CD4-positive, alpha-beta memory T cell (primary cell): Measurements from ENCODE around the gene MCM3AP. TPM values are rescaled to one million over a fixed set of nuclear protein-coding genes. Genes with fewer than 3 reads are reported as not detected.
A peak's percentile ranks its signal among the peaks of the same experiment; 100 is the strongest.
"Not testable (repeated sequence)": the region's sequence is repeated elsewhere in the genome, so short reads cannot be mapped to it uniquely, and the experiment has no call there.

Source experiments
- CTCF ChIA-PET: fragments of 350-600 bp; sonication (Branson Sonifier 250); formaldehyde crosslinking; loops from one replicate; lab custom pipeline; 2021; ENCODE audit warnings: inconsistent platforms; ENCODE audit not compliant: partially characterized antibody; lab: Charles Lee
- POLR2A ChIA-PET: fragments of 350-600 bp; sonication (Branson Sonifier 250); formaldehyde crosslinking; loops from one replicate; lab custom pipeline; 2021; ENCODE audit not compliant: partially characterized antibody; lab: Charles Lee
- DNase-seq, 5 donors: peaks; one replicate each; pipeline versions ENCODE4 v3.0.0 to v3.0.0-alpha.2; 2020 to 2022; ENCODE audit warnings: mixed read lengths in 1 of 5
- H3K27ac ChIP-seq: one replicate; pipeline ENCODE4 v1.7.0; 2013; ENCODE audit warnings: low read depth, low read length
- H3K27me3 ChIP-seq: 2 replicates; pipeline ENCODE4 v1.7.0; 2013; ENCODE audit warnings: mild to moderate bottlenecking, low read length, moderate library complexity; ENCODE audit not compliant: insufficient read depth
- H3K36me3 ChIP-seq: 2 replicates; pipeline ENCODE4 v1.7.0; 2013; ENCODE audit warnings: mild to moderate bottlenecking, low read length, moderate library complexity; ENCODE audit not compliant: insufficient read depth
- H3K4me1 ChIP-seq: 2 replicates; pipeline ENCODE4 v1.7.0; 2013; ENCODE audit warnings: mild to moderate bottlenecking, low read length, moderate library complexity; ENCODE audit not compliant: insufficient read depth
- H3K4me3 ChIP-seq, 2 donors: one replicate each; pipeline ENCODE4 v1.7.0; 2013; ENCODE audit warnings: low read length in 2 of 2, mild to moderate bottlenecking in 1 of 2
- H3K9me3 ChIP-seq, 2 donors: one replicate each; pipeline ENCODE4 v1.7.0; 2013; ENCODE audit warnings: low read length in 2 of 2, control low read depth in 1 of 2; ENCODE audit not compliant: control insufficient read depth in 1 of 2
- H3K27ac Mint-ChIP-seq, 7 donors: one replicate each; pipeline ENCODE4 v1.8.0; 2020 to 2021; ENCODE audit warnings: mixed read lengths in 7 of 7, mild to moderate bottlenecking in 6 of 7, inconsistent platforms in 3 of 7, moderate library complexity in 3 of 7
- H3K27me3 Mint-ChIP-seq, 2 donors: one replicate each; pipeline ENCODE4 v1.8.0; 2020 to 2021; ENCODE audit warnings: mixed read lengths in 2 of 2
- H3K36me3 Mint-ChIP-seq, 2 donors: one replicate each; pipeline ENCODE4 v1.8.0; 2020 to 2021; ENCODE audit warnings: mixed read lengths in 2 of 2, inconsistent platforms in 1 of 2, mild to moderate bottlenecking in 1 of 2
- H3K4me1 Mint-ChIP-seq, 4 donors: one replicate each; pipeline ENCODE4 v1.8.0; 2020 to 2021; ENCODE audit warnings: mixed read lengths in 4 of 4, mild to moderate bottlenecking in 1 of 4
- H3K4me3 Mint-ChIP-seq, 8 donors: one replicate each; pipeline ENCODE4 v1.8.0; 2020 to 2021; ENCODE audit warnings: mixed read lengths in 8 of 8, mild to moderate bottlenecking in 7 of 8, moderate library complexity in 6 of 8, inconsistent platforms in 3 of 8
- H3K9me3 Mint-ChIP-seq, 8 donors: one replicate each; pipeline ENCODE4 v1.8.0; 2020 to 2021; ENCODE audit warnings: mixed read lengths in 8 of 8, mild to moderate bottlenecking in 5 of 8, inconsistent platforms in 3 of 8, moderate library complexity in 1 of 8
- intact Hi-C: fragments of 100-400 bp; cut with micrococcal nuclease; formaldehyde crosslinking; loops from one replicate; pipeline ENCODE4 v1.15.1; 2023
- polyA plus RNA-seq, 2 donors: library from polyadenylated mRNA; unstranded; fragments of 300-500 nt; fragmentation: Illumina TruSeq; gene quantifications; one replicate each; pipeline ENCODE4 v1.2.3, GENCODE V29; 2021
- total RNA-seq, 2 experiments: library from RNA; stranded (reverse); gene quantifications; one replicate each; pipeline ENCODE4 v1.2.3, GENCODE V29; 2021

The MCM3AP gene
- total and polyA plus RNA-seq, 4 experiments from 2014 or later, result 14.9 to 168 (median 100) TPM

DNA sequence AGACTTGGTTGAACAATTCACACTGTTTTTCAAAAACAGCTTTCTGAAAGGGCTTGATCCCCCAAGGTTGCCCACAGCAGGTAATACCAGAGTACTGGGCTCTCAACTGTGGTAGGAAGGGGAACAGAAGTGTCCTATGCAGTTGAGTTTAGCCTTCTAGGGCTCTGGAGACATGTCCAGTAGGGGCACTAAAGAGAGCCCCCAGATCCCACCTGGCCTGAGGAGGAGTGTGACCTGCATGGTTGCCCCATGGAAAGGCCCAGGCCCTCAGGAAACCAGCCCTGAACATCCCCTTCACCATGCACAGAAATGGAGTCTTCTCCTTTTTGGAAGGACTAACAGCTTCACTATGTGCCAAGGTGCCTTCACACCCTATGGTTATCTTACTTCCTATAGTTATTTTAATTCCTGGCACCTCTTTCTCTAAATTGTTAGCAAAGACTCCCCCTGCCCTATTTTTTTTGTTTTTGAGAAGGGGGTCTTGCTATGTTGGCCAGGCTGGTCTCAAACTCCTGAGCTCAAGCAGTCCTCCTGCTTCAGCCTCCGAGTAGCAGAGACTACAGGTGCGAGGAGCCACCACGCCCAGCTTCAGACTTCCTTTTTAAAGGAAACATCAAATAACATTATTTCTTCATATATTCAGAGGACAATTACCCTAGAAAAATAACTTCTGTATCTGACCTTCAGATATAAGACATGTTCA lies 40.0 kb downstream of the MCM3AP start:
- Histone ChIP-seq H3K36me3 (peaks cover 61% of the 10 kb centered on the region), H3K27me3 (no peaks in the 10 kb centered on the region), H3K4me3 (no peak overlapping the region), H3K4me1 (peaks cover 5% of the 10 kb centered on the region), H3K9me3 (no peaks in the 10 kb centered on the region), H3K27ac (no peak overlapping the region)
- H3K27ac Mint-ChIP-seq, result peak overlapping the region in 2 of 7 donors; percentile 23 to 46
- peaks cover 4 to 11% (median 7%) of the 10 kb centered on the region in 4 donors for H3K4me1 Mint-ChIP-seq
- ChIA-PET POLR2A (no interaction called here), CTCF (no interaction called here)
- no peaks in the 10 kb centered on the region for H3K27me3 Mint-ChIP-seq
- H3K36me3 Mint-ChIP-seq, result peaks cover 54 to 81% of the 10 kb centered on the region in 2 donors
- DNase-seq, result no peak
- H3K9me3 Mint-ChIP-seq, result peaks cover 0 to 2% (median 0%) of the 10 kb centered on the region in 8 donors
- intact Hi-C loops, result no loop called here
- no peak overlapping the region for H3K4me3 Mint-ChIP-seq

DNA sequence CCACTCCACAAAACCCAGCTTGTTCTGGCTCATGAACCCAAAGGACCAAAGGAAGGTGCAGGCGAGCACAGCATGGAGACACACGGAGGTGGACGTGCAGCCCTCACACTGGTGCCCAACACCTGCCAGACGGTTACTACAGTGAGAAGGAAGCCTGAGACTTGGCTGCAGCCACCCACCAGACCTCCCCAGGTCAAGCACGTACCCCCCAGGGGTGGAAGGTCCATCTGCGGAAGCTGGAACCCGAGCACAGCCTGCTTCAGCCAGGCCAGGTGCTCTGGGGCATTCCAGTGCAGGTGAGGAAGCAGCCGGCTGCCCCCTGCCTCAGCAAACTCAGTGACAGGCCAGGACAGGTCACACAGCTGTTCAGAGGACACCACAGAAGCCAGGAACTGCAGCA lies 40.8 kb downstream of the MCM3AP start:
- no peak for DNase-seq
- intact Hi-C loops, result no loop called here

DNA sequence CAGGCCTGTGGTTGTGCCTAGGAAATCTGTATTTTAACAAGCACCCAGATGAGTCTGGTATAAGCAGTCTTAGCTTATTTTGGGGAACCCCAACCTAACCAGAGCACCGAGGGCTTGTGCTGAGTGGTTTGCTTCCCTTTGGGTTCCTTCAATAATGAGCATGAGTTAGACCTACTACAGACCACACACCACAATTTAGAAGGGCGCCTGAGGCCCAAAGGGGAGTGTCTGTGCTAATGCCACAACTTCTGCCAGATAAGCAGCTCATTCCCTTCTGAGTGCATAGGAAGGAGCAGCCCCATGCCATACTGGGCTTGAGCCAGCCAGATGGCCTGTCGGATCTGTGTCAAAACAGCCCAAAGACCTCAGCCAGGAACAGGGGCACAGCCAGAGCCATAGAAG lies 41.5 kb downstream of the MCM3AP start:
- no peak overlapping the region for H3K4me3 Mint-ChIP-seq
- H3K4me3 ChIP-seq, result no peak overlapping the region
- H3K27ac Mint-ChIP-seq, result peak overlapping the region in 1 of 7 donors; percentile 46
- no peaks in the 10 kb centered on the region for H3K27me3 Mint-ChIP-seq
- H3K9me3 Mint-ChIP-seq, result peaks cover 0 to 2% (median 0%) of the 10 kb centered on the region in 8 donors
- CTCF ChIA-PET, result no interaction called here
- H3K27me3 ChIP-seq, result no peaks in the 10 kb centered on the region
- no peak for DNase-seq
- peaks cover 58 to 82% of the 10 kb centered on the region in 2 donors for H3K36me3 Mint-ChIP-seq
- H3K4me1 Mint-ChIP-seq, result peaks cover 0 to 5% (median 2%) of the 10 kb centered on the region in 4 donors
- peaks cover 75% of the 10 kb centered on the region for H3K36me3 ChIP-seq
- POLR2A ChIA-PET, result interaction anchor here (1.2 kb wide), 1 partner anchor 100 kb away, joined by 4 read pairs; no protein-coding TSS in a partner anchor
- H3K27ac ChIP-seq, result no peak overlapping the region
- H3K9me3 ChIP-seq, result no peaks in the 10 kb centered on the region
- intact Hi-C loops, result no loop called here
- H3K4me1 ChIP-seq, result no peaks in the 10 kb centered on the region

More for the DNA sequence above, 40.8 kb downstream of the MCM3AP start:
- peak overlapping the region in 1 of 7 donors; percentile 54 for H3K27ac Mint-ChIP-seq
- H3K4me3 Mint-ChIP-seq, result no peak overlapping the region
- H3K27me3 Mint-ChIP-seq, result no peaks in the 10 kb centered on the region
- Histone ChIP-seq H3K4me3 (no peak overlapping the region), H3K9me3 (no peaks in the 10 kb centered on the region), H3K27ac (no peak overlapping the region), H3K36me3 (peaks cover 69% of the 10 kb centered on the region), H3K4me1 (no peaks in the 10 kb centered on the region), H3K27me3 (no peaks in the 10 kb centered on the region)
- peaks cover 0 to 5% (median 2%) of the 10 kb centered on the region in 4 donors for H3K4me1 Mint-ChIP-seq
- peaks cover 0 to 2% (median 0%) of the 10 kb centered on the region in 8 donors for H3K9me3 Mint-ChIP-seq
- CTCF ChIA-PET, result no interaction called here
- POLR2A ChIA-PET, result interaction anchor here (1.2 kb wide), 1 partner anchor 101 kb away, joined by 4 read pairs; no protein-coding TSS in a partner anchor
- H3K36me3 Mint-ChIP-seq, result peaks cover 54 to 81% of the 10 kb centered on the region in 2 donors

DNA sequence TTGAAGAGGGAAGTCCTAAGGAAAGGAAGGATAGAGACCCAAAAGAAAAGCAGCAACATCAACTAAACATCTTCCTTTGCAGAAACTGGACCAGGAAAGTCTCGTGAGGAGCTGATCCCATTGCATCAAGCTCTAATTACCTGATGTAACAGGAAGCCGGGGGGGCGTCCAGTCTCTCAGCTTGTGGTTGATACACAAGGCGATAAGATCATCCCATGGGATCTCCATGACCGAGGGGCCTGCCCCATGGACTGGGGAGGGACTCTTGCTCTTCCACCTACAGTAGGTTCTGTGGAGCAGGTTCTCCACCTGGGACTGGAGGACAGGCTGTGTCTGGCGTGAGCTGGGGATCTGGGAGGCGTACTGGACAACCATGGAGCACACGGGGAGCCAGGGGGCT lies 42.1 kb downstream of the MCM3AP start:
- no peak overlapping the region for H3K27ac ChIP-seq
- DNase-seq, result no peak
- no peak overlapping the region for H3K4me3 Mint-ChIP-seq
- no peak overlapping the region for H3K4me3 ChIP-seq
- H3K9me3 Mint-ChIP-seq, result no peaks in the 10 kb centered on the region
- H3K27me3 ChIP-seq, result no peaks in the 10 kb centered on the region
- peak overlapping the region in 4 of 7 donors; percentile 42 to 83 (median 64) for H3K27ac Mint-ChIP-seq
- POLR2A ChIA-PET, result no interaction called here
- H3K4me1 Mint-ChIP-seq, result peaks cover 0 to 4% (median 3%) of the 10 kb centered on the region in 4 donors
- H3K36me3 ChIP-seq, result peaks cover 80% of the 10 kb centered on the region
- H3K9me3 ChIP-seq, result no peaks in the 10 kb centered on the region
- intact Hi-C loops, result no loop called here
- CTCF ChIA-PET, result interaction anchor here (1.0 kb wide), 1 partner anchor 100 kb away, joined by 3 read pairs; no protein-coding TSS in a partner anchor
- H3K4me1 ChIP-seq, result no peaks in the 10 kb centered on the region
- H3K27me3 Mint-ChIP-seq, result no peaks in the 10 kb centered on the region
- peaks cover 56 to 80% of the 10 kb centered on the region in 2 donors for H3K36me3 Mint-ChIP-seq

DNA sequence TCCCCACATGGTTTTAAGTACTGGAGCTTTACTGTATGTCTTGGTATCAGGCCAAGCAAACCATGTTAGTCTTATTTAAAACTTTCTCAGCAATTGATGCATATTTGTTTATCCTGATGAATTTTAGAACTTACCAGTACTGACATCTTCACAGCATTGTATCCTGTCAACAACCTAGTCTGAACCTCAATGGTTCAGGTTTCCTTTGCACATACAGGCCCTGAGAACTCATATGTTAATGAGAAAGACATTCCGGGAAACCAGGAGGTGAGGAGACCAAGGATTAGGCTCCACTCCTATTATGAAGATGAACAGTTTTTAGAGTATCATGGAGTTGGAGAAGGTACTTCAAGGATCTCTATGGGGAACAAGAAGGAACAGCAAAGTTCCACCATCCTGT lies 43.8 kb downstream of the MCM3AP start:
- DNase-seq, CTCF ChIA-PET, H3K27me3 ChIP-seq, H3K4me1 ChIP-seq, H3K27me3 Mint-ChIP-seq, H3K4me3 Mint-ChIP-seq, H3K27ac ChIP-seq, H3K9me3 Mint-ChIP-seq, POLR2A ChIA-PET, intact Hi-C loops, H3K9me3 ChIP-seq, H3K4me3 ChIP-seq, H3K4me1 Mint-ChIP-seq: not testable (repeated sequence)
- H3K36me3 Mint-ChIP-seq, result peaks cover 49 to 74% of the 10 kb centered on the region in 2 donors
- peak overlapping the region in 2 of 7 donors; percentile 47 to 62 for H3K27ac Mint-ChIP-seq
- peaks cover 79% of the 10 kb centered on the region for H3K36me3 ChIP-seq

DNA sequence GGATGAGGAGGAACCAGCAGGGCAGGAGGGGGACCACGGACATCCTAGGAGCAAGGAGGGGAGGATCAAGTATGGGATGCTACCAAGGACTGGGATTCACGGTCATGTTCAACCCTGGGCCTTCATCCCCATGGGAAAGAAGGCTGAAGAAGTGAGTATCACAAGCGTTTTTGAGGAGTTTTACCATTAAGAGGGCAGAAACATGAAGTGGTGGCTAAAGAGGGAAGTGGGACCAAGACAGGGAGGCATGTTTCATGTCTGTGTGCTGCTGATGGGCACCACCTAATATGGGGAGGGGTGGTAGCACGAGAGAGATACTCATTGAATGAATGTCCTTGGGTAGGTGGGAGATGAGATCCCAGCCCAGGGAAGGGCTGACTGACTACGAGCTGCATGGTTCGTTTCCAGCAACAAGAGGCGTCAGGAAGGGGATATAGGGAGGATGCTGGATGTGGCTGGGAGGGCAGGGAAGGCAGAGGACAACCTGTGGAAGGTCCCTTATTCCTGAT lies 45.5 kb downstream of the MCM3AP start:
- POLR2A ChIA-PET, result no interaction called here

DNA sequence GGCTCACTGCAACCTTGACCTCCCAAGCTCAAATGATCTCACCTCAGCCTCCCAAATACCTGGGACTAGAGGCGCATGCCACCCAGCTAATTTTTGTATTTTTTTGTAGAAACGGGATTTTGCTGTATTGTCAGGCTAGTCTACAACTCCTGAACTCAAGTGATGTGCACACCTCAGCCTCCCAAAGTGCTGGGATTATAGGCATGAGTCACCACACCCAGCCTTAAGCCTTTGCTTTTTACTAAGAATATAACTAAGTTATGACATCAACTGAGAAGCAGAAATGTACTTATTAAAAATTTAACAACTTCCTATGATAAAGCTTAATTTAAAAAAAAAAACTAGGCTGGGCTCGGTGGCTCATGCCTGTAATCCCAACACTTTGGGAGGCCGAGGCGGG lies 47.9 kb downstream of the MCM3AP start:
- Histone ChIP-seq H3K36me3 (peaks cover 71% of the 10 kb centered on the region), H3K4me3 (no peak overlapping the region), H3K4me1 (no peaks in the 10 kb centered on the region), H3K9me3 (no peaks in the 10 kb centered on the region), H3K27ac (no peak overlapping the region), H3K27me3 (no peaks in the 10 kb centered on the region)
- CTCF ChIA-PET, result no interaction called here
- peaks cover 8 to 13% (median 12%) of the 10 kb centered on the region in 4 donors for H3K4me1 Mint-ChIP-seq
- H3K4me3 Mint-ChIP-seq, result no peak overlapping the region
- DNase-seq, result no peak
- H3K27ac Mint-ChIP-seq, result no peak overlapping the region
- H3K9me3 Mint-ChIP-seq, result no peaks in the 10 kb centered on the region
- no peaks in the 10 kb centered on the region for H3K27me3 Mint-ChIP-seq
- intact Hi-C loops, result no loop called here
- peaks cover 47 to 73% of the 10 kb centered on the region in 2 donors for H3K36me3 Mint-ChIP-seq
- POLR2A ChIA-PET, result no interaction called here

More for the DNA sequence above, 45.5 kb downstream of the MCM3AP start:
- H3K36me3 ChIP-seq, result peaks cover 82% of the 10 kb centered on the region
- no peak for DNase-seq
- H3K27me3 ChIP-seq, result no peaks in the 10 kb centered on the region
- no peak overlapping the region for H3K4me3 Mint-ChIP-seq
- CTCF ChIA-PET, result no interaction called here
- H3K36me3 Mint-ChIP-seq, result peaks cover 48 to 76% of the 10 kb centered on the region in 2 donors
- H3K27me3 Mint-ChIP-seq, result no peaks in the 10 kb centered on the region
- H3K4me1 ChIP-seq, result no peaks in the 10 kb centered on the region
- H3K4me3 ChIP-seq, result no peak overlapping the region
- no peak overlapping the region for H3K27ac ChIP-seq
- no peaks in the 10 kb centered on the region for H3K9me3 ChIP-seq
- intact Hi-C loops, result no loop called here
- peak overlapping the region in 2 of 7 donors; percentile 59 to 72 for H3K27ac Mint-ChIP-seq
- H3K4me1 Mint-ChIP-seq, result peaks cover 0 to 4% (median 1%) of the 10 kb centered on the region in 4 donors
- H3K9me3 Mint-ChIP-seq, result no peaks in the 10 kb centered on the region
